SH-SY5Y (cell line): ENCODE results near the gene DCDC2B.

Experiments used
- GATA2 ChIP-seq: IDR thresholded peaks from 2 replicates; pipeline ENCODE4 v1.6.1; 2011; ENCODE audit warnings: mild to moderate bottlenecking, low read depth, low read length
- GATA3 ChIP-seq: IDR thresholded peaks from 2 replicates; pipeline ENCODE4 v1.6.1; 2011; ENCODE audit warnings: low read depth, mild to moderate bottlenecking, low read length, moderate library complexity

- TF ChIP-seq GATA2: no peak
- TF ChIP-seq GATA3: no peak
These were observed 19.9 kb downstream of the DCDC2B start for GRCh38 chr1:32228771-32229170.
